Measurements from ENCODE around the gene PLD2. TPM values are rescaled to one million over a fixed set of nuclear protein-coding genes. Genes with fewer than 3 reads are reported as not detected.

Gene PLD2
- total RNA-seq, 4 donors from 2014 or later, result 20.8 to 29.2 (median 24.3) TPM

DNA sequence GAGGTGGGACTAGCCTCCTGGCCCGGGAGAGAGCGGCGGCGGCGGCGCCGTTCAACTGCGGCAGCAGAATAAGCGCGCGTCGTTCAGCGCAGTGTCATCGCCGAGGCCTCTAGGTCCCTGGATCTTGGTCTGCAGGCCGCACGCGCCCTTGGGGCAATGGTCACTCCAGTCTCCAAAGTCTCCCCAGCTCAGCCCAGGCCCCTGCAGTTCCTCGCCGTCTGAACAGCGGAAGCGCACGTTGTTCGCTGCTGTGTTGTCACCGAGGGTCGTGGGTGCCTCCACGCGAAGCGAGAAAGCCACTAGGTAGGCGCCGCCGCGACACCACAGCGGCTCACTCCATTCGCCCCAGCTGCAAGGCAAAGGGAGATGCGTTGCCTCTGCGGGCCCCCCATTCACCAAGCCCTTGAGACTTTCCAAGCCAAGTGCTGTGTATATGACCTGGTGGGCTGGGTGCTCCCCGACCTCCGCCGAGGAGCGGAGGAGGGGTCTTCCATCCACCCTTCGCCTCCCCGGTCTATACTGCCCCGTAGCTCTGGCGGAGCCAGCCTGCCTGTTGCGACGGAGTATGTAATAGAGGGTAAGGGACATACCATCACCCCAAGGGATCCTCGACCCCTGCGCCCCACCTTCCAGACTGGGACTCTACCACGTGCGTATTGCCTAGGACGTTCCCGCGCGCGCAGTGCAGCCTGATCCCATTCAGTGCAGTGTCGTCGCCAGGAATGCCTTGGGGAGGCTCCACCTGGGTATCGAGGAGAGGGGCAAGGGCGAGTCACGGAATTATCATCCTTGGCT is 21.4 kb upstream of the PLD2 start:
- DNase-seq (ENCODE audit: low spot score) (no peak), ATAC-seq (ENCODE audit: low FRiP score) (no peak)
- no peak for TF ChIP-seq CTCF (IDR thresholded peaks at IDR 0.05)

DNA sequence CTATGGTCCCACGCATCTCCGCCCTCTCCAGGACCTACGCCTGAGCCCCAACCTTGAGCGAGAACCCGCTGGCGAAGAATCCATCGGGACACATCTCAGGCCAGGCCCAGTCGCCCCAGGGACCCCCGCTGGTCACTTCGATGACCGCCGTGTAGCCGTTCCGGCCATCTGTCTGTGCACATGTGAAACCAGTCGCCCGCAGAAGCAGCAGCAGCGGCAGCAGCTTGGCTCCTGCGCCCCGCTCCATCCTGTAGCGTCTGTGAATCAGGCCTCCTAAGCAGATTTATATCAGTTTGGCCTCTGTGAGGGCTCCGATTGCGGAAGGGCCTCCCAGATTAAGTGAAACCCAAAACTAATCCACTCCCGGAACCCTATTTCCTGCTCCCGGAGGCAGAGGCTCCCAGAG is 20.8 kb upstream of the PLD2 start, which contains the start of gene VMO1:
VMO1 (minus strand) TSS at position 259 of the 406 bp plus-strand sequence; CDS start at position 247, 12 bp downstream.
- DNase-seq (ENCODE audit: low spot score) (no peak), ATAC-seq (ENCODE audit: low FRiP score) (no peak)
- no peak for TF ChIP-seq CTCF (IDR thresholded peaks at IDR 0.05)

GRCh38 chr17:4786516-4786915 is 20.4 kb upstream of the PLD2 start:
- DNase-seq (ENCODE audit: low spot score), result no peak
- ATAC-seq (ENCODE audit: low FRiP score), result no peak

DNA sequence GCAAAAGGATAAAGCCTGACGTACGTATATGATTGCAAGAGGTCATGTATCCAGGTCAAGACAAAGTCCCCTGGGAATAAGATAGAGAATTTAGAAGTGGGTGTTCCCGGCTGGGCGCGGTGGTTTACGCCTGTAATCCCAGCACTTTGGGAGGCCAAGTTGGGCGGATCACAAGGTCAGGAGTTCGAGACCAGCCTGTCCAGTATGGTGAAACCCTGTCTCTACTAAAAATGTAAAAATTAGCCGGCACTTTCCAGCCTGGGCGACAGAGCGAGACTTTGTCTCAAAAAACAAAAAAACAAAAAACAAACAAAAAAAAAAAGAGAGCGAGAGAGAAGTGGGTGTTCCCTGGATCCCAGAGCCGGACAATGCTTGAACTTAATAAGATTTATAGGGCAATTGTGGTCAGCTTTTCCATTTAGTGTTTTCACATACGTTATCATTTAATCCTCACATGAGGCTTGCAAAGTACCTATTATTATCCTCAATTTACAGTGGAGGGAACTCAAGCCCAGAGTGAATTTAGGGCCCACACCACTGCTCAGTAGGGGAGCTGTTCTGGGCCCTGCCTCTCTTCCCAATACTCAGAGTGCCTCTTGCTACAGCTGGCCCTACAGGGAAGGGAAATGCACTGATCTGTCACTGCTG is 18.7 kb upstream of the PLD2 start:
- TF ChIP-seq CTCF (IDR thresholded peaks at IDR 0.05), result no peak
- ATAC-seq (ENCODE audit: low FRiP score), result no peak
- DNase-seq (ENCODE audit: low spot score), result no peak

More at GRCh38 chr17:4786516-4786915, 20.4 kb upstream of the PLD2 start:
- no peak for TF ChIP-seq CTCF (IDR thresholded peaks at IDR 0.05)

GRCh38 chr17:4788807-4789700 is 17.9 kb upstream of the PLD2 start, which contains the start of gene GLTPD2:
Gene GLTPD2 (plus strand): TSS chr17:4788964. CDS start chr17:4789012, 48 bp downstream.
- ATAC-seq (ENCODE audit: low FRiP score), result no peak
- TF ChIP-seq CTCF (IDR thresholded peaks at IDR 0.05), result no peak
- no peak for DNase-seq (ENCODE audit: low spot score)

GRCh38 chr17:4789701-4789950 is 17.3 kb upstream of the PLD2 start:
- TF ChIP-seq CTCF (IDR thresholded peaks at IDR 0.05), result no peak
- no peak for DNase-seq (ENCODE audit: low spot score)
- no peak for ATAC-seq (ENCODE audit: low FRiP score)

Data from omental fat pad (tissue), 4 donors.